Stimulated activated CD8-positive, alpha-beta memory T cell treated with anti-CD3 and anti-CD28 coated beads, Interleukin-7, amount 100 ng/mL, for 24 hours (primary cell): ENCODE results near the gene TM4SF4.

ENCODE experiments used
- DNase-seq: peaks from one replicate; pipeline ENCODE4 v3.0.0-alpha.2; 2020; ENCODE audit warnings: low read depth

The TM4SF4 gene

GRCh38 chr3:149512073-149512782, 37.7 kb downstream of the TM4SF4 start:
- no peak for DNase-seq

- no peak for DNase-seq
Observed at GRCh38 chr3:149514471-149514870, 40.0 kb downstream of the TM4SF4 start.

DNA sequence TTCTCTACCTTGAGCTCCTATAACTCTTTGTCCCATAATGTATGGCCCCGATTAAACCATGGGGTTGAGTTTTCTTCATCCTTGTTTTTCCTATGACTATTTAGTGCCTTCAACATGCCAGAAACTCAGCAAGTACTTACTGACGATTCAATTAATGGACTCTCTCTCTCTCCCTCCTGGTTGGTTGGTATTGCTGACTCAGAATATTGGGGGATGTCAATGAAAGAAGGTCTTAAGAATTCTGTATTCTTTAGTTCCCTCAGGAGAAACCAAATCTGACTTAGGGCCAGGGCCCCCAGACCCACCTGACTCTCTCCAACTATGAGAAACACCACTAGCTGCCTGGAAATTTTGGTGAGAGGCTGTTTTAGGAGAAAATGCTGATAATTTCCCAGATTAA, 40.8 kb downstream of the TM4SF4 start:
- DNase-seq = no peak

DNA sequence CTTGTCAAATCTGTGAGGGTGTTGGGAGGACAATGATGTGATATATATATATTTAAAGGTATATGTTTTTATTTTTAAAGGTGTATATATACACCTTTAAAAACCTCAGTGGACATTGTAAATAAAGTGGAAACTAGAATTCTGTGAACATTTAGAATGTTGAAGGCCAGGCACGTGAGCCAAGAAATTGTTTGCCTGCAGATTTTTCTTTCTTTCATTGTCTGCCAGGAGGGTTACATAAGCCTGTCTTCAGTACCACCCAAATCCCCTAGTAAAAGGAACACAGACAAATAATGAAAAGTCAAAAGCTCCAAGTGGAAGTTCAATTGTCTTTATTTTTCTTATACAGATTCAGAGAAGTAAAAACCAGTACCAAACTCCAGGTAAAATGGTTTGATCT, 42.4 kb downstream of the TM4SF4 start:
- DNase-seq = no peak

- DNase-seq = no peak
Observed at GRCh38 chr3:149519912-149520311, 45.4 kb downstream of the TM4SF4 start.

GRCh38 chr3:149523512-149524299, 49.2 kb downstream of the TM4SF4 start:
- no peak for DNase-seq

GRCh38 chr3:149527531-149528339, 53.2 kb downstream of the TM4SF4 start:
- no peak for DNase-seq

DNA sequence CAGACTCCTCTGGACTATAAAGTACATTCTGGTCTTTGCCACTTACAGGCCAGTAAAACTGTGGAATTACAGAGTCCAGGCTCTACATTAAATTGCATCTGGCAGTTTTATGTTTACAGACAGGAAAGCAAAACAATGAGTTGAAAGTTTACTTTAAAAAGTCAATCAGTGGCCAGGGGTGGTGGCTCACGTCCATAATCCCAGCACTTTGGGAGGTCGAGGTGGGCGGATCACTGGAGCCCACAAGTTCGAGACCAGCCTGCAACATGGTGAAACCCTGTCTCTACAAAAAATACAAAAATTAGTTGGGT, 53.8 kb downstream of the TM4SF4 start:
- no peak for DNase-seq

DNA sequence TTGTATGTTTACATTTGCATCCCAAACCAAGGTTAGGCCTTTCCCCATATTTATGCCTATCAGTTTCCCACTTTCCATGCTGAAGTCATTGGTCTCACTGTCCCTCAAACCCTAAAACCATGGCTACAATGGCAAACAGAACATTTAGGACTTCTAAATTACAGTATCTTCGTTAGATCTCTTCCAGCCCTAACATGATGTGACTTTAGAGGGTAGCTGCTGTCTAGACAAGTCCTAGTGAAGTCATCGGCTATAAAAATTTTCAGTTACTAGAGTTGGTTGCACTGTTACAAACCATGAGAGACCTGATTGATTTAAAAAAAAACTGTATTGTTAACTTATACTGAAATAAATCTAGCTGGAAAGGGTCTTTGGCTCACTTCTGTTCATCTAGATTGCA, 54.6 kb downstream of the TM4SF4 start:
- DNase-seq = no peak

GRCh38 chr3:149532489-149533180, 58.1 kb downstream of the TM4SF4 start:
- no peak for DNase-seq

GRCh38 chr3:149534082-149534481, 59.6 kb downstream of the TM4SF4 start:
- DNase-seq = no peak

DNA sequence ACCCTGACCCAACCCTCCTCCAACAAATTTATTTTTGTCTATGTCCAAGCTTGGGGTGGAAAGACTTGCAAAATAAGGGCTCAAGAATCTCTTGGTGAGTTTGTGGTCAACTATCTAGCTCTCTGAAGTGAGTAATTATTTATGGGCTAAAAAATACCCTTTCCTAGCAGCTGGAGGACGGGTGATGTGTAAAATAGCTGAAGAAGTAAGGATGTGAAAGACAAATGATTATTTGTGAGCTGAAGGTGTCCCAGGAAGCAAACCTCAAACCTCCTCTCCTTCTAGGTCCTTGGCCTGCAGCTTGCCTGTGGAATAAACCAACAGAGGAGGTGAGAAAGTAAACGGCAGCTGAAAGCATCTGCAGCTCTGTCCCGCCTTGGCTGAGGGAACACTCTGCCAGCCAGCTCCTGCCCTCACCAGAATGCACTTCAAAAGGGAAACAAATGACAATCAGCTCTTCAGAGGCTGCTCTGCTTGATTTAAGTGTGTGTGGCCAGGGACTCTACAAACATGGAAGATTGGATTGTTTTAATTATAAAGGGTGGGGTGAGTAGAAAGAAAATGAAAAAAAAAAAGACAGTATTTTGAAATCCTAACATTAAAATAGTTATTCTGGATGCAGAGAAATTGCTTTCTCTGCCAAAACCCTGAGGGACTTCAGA, 60.3 kb downstream of the TM4SF4 start:
- no peak for DNase-seq

GRCh38 chr3:149535333-149535685, 60.8 kb downstream of the TM4SF4 start:
- no peak for DNase-seq

DNA sequence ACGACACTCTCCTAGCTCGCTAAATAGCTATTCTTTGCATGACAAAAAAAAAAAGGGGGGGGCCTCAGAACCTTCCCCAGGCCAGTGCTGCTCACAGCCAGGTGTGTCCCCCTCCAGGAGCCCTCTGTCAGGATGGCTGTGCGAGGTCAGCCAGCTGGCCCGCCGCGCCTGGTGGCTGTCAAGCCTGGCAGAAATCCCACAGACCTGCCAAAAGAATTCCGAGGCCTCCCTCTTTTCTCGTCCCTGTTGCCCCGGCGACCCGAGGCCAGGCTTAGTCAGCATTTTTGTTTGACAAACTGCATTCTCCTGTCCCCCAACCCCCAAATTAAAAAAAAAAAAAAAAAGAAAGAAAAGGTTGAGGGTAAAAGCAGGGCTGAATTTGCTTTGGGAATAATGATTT, 61.9 kb downstream of the TM4SF4 start:
- no peak for DNase-seq

DNA sequence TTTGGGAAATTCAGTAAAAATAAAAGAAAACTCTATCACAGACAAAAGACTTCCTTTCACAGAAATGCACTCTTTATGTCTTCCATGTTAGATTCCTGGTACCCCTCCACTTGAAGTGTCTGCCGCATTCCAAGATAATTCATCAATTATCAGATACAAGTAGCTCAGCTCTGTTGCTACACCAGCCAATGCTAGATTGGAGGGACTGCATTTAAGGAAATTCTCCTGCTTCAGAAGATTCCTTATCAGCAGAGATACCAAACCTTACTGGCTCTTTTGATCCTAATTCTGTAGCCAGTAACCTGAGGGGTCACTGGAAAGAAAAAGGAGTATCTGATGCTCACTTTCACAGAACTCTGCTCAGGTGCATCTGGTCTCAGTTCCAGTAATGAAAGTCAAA, 63.9 kb downstream of the TM4SF4 start:
- no peak for DNase-seq

DNA sequence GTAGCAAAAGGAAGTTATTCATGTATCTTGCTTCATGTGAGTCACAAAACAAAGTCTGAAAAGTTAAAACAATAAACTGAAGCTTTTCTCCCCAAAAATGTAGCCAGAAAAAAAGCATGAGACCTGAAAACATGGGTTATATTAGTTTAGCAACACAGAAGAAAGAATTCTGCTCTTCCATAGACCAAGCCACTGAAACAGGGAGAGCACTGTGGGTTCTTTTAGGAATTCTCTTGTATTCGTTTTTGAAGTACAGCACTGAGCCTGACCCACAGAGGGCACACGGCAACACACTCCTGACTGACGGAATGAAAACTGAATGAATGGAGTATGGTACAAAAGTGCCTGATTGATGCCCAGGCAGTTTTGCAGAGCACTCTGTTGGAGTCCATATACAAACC, 66.6 kb downstream of the TM4SF4 start:
- no peak for DNase-seq

DNA sequence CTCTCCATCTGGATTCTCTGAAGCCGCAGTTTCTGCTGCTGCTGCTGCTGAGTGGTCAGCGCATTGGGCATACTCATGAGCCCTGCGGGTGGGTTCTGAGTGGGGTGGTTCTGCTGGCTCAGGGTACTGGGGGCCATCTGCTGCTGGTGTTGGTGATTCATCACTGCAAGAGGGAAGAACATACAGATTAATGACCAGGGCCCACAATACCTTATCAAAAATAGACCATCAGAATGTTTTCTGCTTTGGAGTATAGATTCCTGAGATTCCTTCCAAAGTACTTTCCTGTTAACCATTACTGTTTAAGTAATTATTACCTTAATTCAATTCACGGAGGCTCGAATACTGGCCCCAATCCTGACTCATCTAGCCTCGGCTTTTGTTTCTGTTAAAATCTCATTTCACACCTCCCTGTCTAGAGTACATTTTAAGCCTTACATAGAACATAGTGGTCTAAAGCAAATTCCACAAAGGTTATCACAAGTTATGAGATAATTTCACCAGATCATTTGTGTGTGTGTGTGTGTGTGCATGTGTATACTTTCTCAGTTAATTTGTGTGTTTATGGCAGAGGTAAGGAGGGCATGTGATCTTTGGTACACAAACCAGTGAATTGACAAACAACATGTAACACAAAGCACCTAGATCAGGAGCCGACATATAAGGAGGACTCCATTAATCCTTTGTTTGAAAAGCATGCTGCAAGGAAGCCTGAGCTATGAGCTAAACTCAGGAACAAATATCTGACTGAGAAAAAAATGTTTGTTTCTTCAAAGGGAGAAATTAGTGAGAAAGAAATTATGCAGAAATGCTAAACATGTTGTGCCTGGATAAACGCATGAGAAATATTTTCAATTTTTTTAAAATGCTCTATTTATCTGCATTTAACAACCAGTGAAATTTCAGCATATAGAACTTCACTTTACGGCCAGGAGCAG, 68.1 kb downstream of the TM4SF4 start:
- no peak for DNase-seq

DNA sequence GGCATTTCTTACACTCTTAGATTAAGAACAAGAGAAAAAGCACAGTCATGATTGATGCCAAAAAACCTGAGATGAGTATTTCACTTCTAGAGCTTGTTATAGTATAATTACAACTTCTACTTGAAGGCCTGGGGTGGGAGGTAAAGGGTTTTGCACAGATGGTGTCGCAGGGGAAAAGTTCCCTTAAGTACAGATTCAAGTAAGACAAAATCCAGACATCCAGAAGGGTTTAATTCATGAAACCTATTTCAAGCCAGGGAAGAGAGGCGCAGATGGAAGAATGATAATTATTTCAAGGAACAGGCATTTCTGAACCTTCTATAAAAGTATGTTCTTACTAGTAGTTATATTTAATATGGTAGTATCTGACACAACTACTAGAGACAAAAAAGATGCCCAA, 70.6 kb downstream of the TM4SF4 start:
- DNase-seq = no peak

- no peak for DNase-seq
Observed at GRCh38 chr3:149547413-149547812, 72.9 kb downstream of the TM4SF4 start.

GRCh38 chr3:149547954-149548668, 73.6 kb downstream of the TM4SF4 start:
- DNase-seq = no peak
